Activated CD4-positive, CD25-positive, alpha-beta regulatory T cell treated with anti-CD3 and anti-CD28 coated beads, Interleukin-2, amount 50 U/mL, for 72 hours (primary cell): ENCODE measurements around the gene SGK1.
"Not testable (repeated sequence)": the region's sequence is repeated elsewhere in the genome, so short reads cannot be mapped to it uniquely, and the experiment has no call there.

Experiments used
- DNase-seq: peaks from one replicate; pipeline ENCODE4 v3.0.0; 2021

The SGK1 gene

GRCh38 chr6:134249759-134250602 lies 67.9 kb downstream of the SGK1 start:
- DNase-seq = no peak

GRCh38 chr6:134249239-134249758 lies 68.6 kb downstream of the SGK1 start:
- no peak for DNase-seq

- DNase-seq = no peak
These were observed 69.9 kb downstream of the SGK1 start for GRCh38 chr6:134247844-134248580.

- DNase-seq = peak; percentile 57
These were observed 70.6 kb downstream of the SGK1 start for GRCh38 chr6:134247231-134247833.

GRCh38 chr6:134245706-134246105 lies 72.2 kb downstream of the SGK1 start:
- no peak for DNase-seq

GRCh38 chr6:134245041-134245440 lies 72.9 kb downstream of the SGK1 start:
- DNase-seq = no peak

GRCh38 chr6:134240665-134241431 lies 77.1 kb downstream of the SGK1 start:
- peak; percentile 47 for DNase-seq

- no peak for DNase-seq
These were observed 78.7 kb downstream of the SGK1 start for GRCh38 chr6:134238960-134239795.

GRCh38 chr6:134238006-134238405 lies 79.9 kb downstream of the SGK1 start:
- DNase-seq = no peak

GRCh38 chr6:134235937-134236751 lies 81.8 kb downstream of the SGK1 start:
- DNase-seq = no peak

- not testable (repeated sequence) for DNase-seq
These were observed 82.6 kb downstream of the SGK1 start for GRCh38 chr6:134235334-134235733.

- no peak for DNase-seq
These were observed 84.5 kb downstream of the SGK1 start for GRCh38 chr6:134233180-134233955.

- no peak for DNase-seq
These were observed 87.0 kb downstream of the SGK1 start for GRCh38 chr6:134230940-134231339.

GRCh38 chr6:134230087-134230700 lies 87.7 kb downstream of the SGK1 start:
- DNase-seq = no peak

GRCh38 chr6:134229520-134229919 lies 88.4 kb downstream of the SGK1 start:
- DNase-seq = no peak

- DNase-seq = no peak
These were observed 94.0 kb downstream of the SGK1 start for GRCh38 chr6:134223796-134224420.

- DNase-seq = no peak
These were observed 96.7 kb downstream of the SGK1 start for GRCh38 chr6:134221250-134221649.

GRCh38 chr6:134217798-134218140 lies 100.1 kb downstream of the SGK1 start:
- no peak for DNase-seq

GRCh38 chr6:134217105-134217797 lies 100.7 kb downstream of the SGK1 start:
- DNase-seq = no peak
